HepG2 (cell line): ENCODE measurements around the gene RAPGEF6. TPM values are rescaled to one million over a fixed set of nuclear protein-coding genes. Genes with fewer than 3 reads are reported as not detected.
"Not testable (repeated sequence)": the region's sequence is repeated elsewhere in the genome, so short reads cannot be mapped to it uniquely, and the experiment has no call there.

Experiments used
- ATAC-seq: fragments of 200-7000 bp; cut with Tn5 transposase; 3 replicates; pipeline ENCODE4 v1.9.1; 2020; ENCODE audit warnings: mild to moderate bottlenecking, moderate library complexity
- BruUV-seq: library from RNA; stranded (reverse); fragments of 400-500 nt; replicated peaks from 2 replicates; lab custom pipeline; 2021; lab: Mats Ljungman, UMichigan
- CTCF ChIA-PET: fragments of 300-600 bp; formaldehyde crosslinking; extraction: SDS; loops from one replicate; lab custom pipeline; 2021; ENCODE audit warnings: low total read pairs, inconsistent platforms, low intra/inter-chr PET ratio; lab: Yijun Ruan, JAX
- POLR2A ChIA-PET: fragments of 350-600 bp; sonication (Branson Sonifier 250); formaldehyde crosslinking; loops from one replicate; lab custom pipeline; 2020; ENCODE audit warnings: antibody characterized with exemption, inconsistent platforms; lab: Yijun Ruan, JAX
- DNase-seq: peaks from one replicate; pipeline ENCODE4 v3.0.0-alpha.2; 2015; ENCODE audit warnings: low spot score
- FAIRE-seq: peaks from 3 replicates; lab custom pipeline; 2011; peaks lifted over from hg19 to GRCh38; lab: Jason Lieb, UNC
- H2AFZ ChIP-seq: one replicate; pipeline ENCODE4 v1.6.1; 2011; ENCODE audit warnings: low read length, inconsistent platforms
- H3K27ac ChIP-seq: fragments of 300-600 bp; 3 replicates; pipeline ENCODE4 v1.8.0; 2011; ENCODE audit warnings: mixed run types, mild to moderate bottlenecking, mixed read lengths, low read length, inconsistent platforms; ENCODE audit not compliant: insufficient read depth; ENCODE audit errors: extremely low read length
- H3K27me3 ChIP-seq, 2 experiments: fragments of 200-600 bp in 1 of 2; 2 replicates in 1 of 2; 3 replicates in 1 of 2; pipeline versions ENCODE4 v1.6.0 to v1.8.0; 2011; ENCODE audit warnings: low read length in 2 of 2, mild to moderate bottlenecking in 2 of 2, moderate library complexity in 2 of 2, inconsistent platforms in 1 of 2; ENCODE audit not compliant: insufficient read depth in 2 of 2, control insufficient read depth in 1 of 2
- H3K36me3 ChIP-seq, 2 experiments: fragments of 200-600 bp in 1 of 2; replicated peaks in 1 of 2; 2 replicates in 1 of 2; 3 replicates in 1 of 2; pipeline versions ENCODE4 v1.5.1 to v1.8.0; 2011; ENCODE audit warnings: low read length in 2 of 2, inconsistent platforms in 1 of 2; ENCODE audit not compliant: insufficient read depth in 2 of 2, control insufficient read depth in 1 of 2
- H3K4me1 ChIP-seq: 2 replicates; pipeline ENCODE4 v1.5.1; 2012; ENCODE audit warnings: low read length, inconsistent platforms; ENCODE audit not compliant: insufficient read depth
- H3K4me2 ChIP-seq: 2 replicates; pipeline ENCODE4 v1.6.0; 2011; ENCODE audit warnings: low read depth, low read length, inconsistent platforms
- H3K4me3 ChIP-seq, 3 experiments: fragments of 200-600 bp in 1 of 3; sonication (generic), shearing (Covaris generic) in 1 of 3; replicated peaks in 1 of 3; 2 replicates each; pipeline ENCODE4 v1.5.1; 2011 to 2016; ENCODE audit warnings: low read length in 3 of 3, inconsistent platforms in 2 of 3, low read depth in 2 of 3, mild to moderate bottlenecking in 2 of 3, control low read depth in 1 of 3, mixed read lengths in 1 of 3; ENCODE audit not compliant: insufficient read depth in 1 of 3
- H3K79me2 ChIP-seq: one replicate; pipeline ENCODE4 v1.6.1; 2011; ENCODE audit warnings: low read length, inconsistent platforms; ENCODE audit not compliant: insufficient read depth
- H3K9ac ChIP-seq: 2 replicates; pipeline ENCODE4 v1.6.0; 2011; ENCODE audit warnings: mild to moderate bottlenecking, low read depth, low read length, inconsistent platforms; ENCODE audit not compliant: insufficient read depth
- H3K9me3 ChIP-seq: 2 replicates; pipeline ENCODE4 v1.5.1; 2012; ENCODE audit warnings: mild to moderate bottlenecking, low read length
- H4K20me1 ChIP-seq: 2 replicates; pipeline ENCODE4 v1.6.0; 2011; ENCODE audit warnings: inconsistent platforms, mild to moderate bottlenecking, low read length, moderate library complexity; ENCODE audit not compliant: insufficient read depth
- CHCHD3 ChIP-seq: sonication (generic); formaldehyde crosslinking; IDR thresholded peaks from 2 replicates; pipeline ENCODE4 v1.8.0; 2022; ENCODE audit warnings: mild to moderate bottlenecking, missing genetic modification reagents, moderate library complexity
- GTF3A ChIP-seq: sonication (generic); formaldehyde crosslinking; conservative IDR thresholded peaks from 2 replicates; pipeline ENCODE4 v1.4.0; 2020; ENCODE audit warnings: mild to moderate bottlenecking, missing genetic modification reagents
- HMGA1 ChIP-seq: sonication (generic); formaldehyde crosslinking; conservative IDR thresholded peaks from 2 replicates; pipeline ENCODE4 v1.4.0; 2020; ENCODE audit warnings: missing genetic modification reagents
- MBD4 ChIP-seq: IDR thresholded peaks from 2 replicates; pipeline ENCODE4 v1.6.1; 2012; ENCODE audit warnings: low read length, inconsistent platforms, borderline replicate concordance
- MZF1 ChIP-seq: sonication (generic); formaldehyde crosslinking; IDR thresholded peaks from 2 replicates; pipeline ENCODE4 v1.8.1; 2023; ENCODE audit warnings: mild to moderate bottlenecking, missing genetic modification reagents, borderline replicate concordance
- PCBP2 ChIP-seq: fragments of 200-400 bp; formaldehyde crosslinking; optimal IDR thresholded peaks from 2 replicates; pipeline ENCODE3; 2018; ENCODE audit warnings: low read length, low read depth; ENCODE audit not compliant: poor library complexity, severe bottlenecking
- SOX13 ChIP-seq, 3 experiments: fragments of 450-650 bp in 1 of 3; sonication (generic) in 1 of 3; formaldehyde crosslinking in 1 of 3; IDR thresholded peaks in 2 of 3; conservative IDR thresholded peaks in 1 of 3; 2 replicates each; pipeline versions ENCODE4 v1.5.0 to v1.6.1; 2016 to 2020; ENCODE audit warnings: antibody characterized with exemption in 1 of 3, mild to moderate bottlenecking in 1 of 3, missing compliant biosample characterization in 1 of 3, missing genetic modification reagents in 1 of 3, moderate library complexity in 1 of 3
- SP5 ChIP-seq: IDR thresholded peaks from 2 replicates; pipeline ENCODE4 v1.6.1; 2016; ENCODE audit warnings: low read depth, borderline replicate concordance
- ZMAT3 ChIP-seq: sonication (generic); formaldehyde crosslinking; conservative IDR thresholded peaks from 2 replicates; pipeline ENCODE4 v1.7.0; 2021; ENCODE audit warnings: missing genetic modification reagents
- ZNF121 ChIP-seq: sonication (generic); formaldehyde crosslinking; IDR thresholded peaks from 2 replicates; pipeline ENCODE4 v1.5.0; 2020; ENCODE audit warnings: mild to moderate bottlenecking, missing genetic modification reagents
- ZNF747 ChIP-seq: sonication (generic); formaldehyde crosslinking; IDR thresholded peaks from 2 replicates; pipeline ENCODE4 v1.8.1; 2023; ENCODE audit warnings: missing genetic modification reagents, mild to moderate bottlenecking, borderline replicate concordance
- ZNF83 ChIP-seq: sonication (generic); formaldehyde crosslinking; IDR thresholded peaks from 2 replicates; pipeline ENCODE4 v1.4.0; 2020; ENCODE audit warnings: missing genetic modification reagents, mild to moderate bottlenecking, borderline replicate concordance
- WGBS: methylation state at CpG from one replicate; pipeline ENCODE4 v1.1.6; 2017; ENCODE audit warnings: low lambda C conversion rate; 5-methylcytosine and 5-hydroxymethylcytosine counted together
- in situ Hi-C: cut with HindIII; loops from 2 replicates; pipeline ENCODE4 v1.10.0; 2017; ENCODE audit warnings: low pct_unique_long_range_greater_than_20kb; ENCODE audit not compliant: extremely low pct_ligation_motif_present
- intact Hi-C: fragments of 100-400 bp; cut with micrococcal nuclease; formaldehyde crosslinking; loops from one replicate; pipeline ENCODE4 v1.10.0; 2022; ENCODE audit not compliant: unreplicated experiment
- polyA plus RNA-seq, 8 experiments: library from polyadenylated mRNA; depleted of rRNA in 3 of 8; stranded (reverse) in 7 of 8; unstranded in 1 of 8; fragments of >200 nt; fragmentation: Illumina TruSeq in 4 of 8; extraction: Trizol in 4 of 8; gene quantifications; 2 replicates each; pipeline versions ENCODE4 v1.2.1 to v1.2.3, GENCODE V29; 2011 to 2016; ENCODE audit warnings: low read depth in 4 of 8, missing spikeins in 1 of 8, mixed read lengths in 1 of 8; ENCODE audit not compliant: insufficient read depth in 1 of 8
- total RNA-seq, 5 experiments: library from RNA; depleted of rRNA; stranded (reverse); fragments of >200 nt; fragmentation: Illumina TruSeq; extraction: Trizol; gene quantifications; 2 replicates each; pipeline ENCODE4 v1.2.3, GENCODE V29; 2016; ENCODE audit warnings: low read depth in 1 of 5
- TF ChIP-seq, protein P1 (sequence below): sonication (generic); formaldehyde crosslinking; IDR thresholded peaks from 2 replicates; pipeline ENCODE4 v1.4.0; 2020; ENCODE audit warnings: missing genetic modification reagents, borderline replicate concordance

The RAPGEF6 gene
- total and polyA plus RNA-seq, 2 of the 13 experiments (the other 11 are each of a cell fraction or from before 2014, with no cell fraction given), result 7.7 to 24.6 TPM

DNA sequence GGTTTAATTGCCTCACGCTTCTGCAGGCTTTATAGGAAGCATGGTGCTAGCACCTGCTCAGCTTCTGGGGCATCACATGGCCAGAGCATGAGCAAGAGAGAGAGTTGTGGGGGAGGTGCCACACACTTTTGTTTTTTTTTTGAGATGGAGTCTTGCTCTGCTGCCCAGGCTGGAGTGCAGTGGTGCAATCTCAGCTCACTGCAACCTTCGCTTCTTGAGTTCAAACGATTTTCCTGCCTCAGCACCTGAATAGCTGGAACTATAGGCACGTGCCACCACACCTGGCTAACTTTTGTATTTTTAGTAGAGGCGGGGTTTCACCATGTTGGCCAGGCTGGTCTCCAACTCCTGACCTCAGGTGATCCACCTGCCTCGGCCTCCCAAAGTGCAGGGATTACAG is 236.0 kb downstream of the RAPGEF6 start:
- BruUV-seq, CTCF ChIA-PET, H3K4me3 ChIP-seq, H3K79me2 ChIP-seq, H3K27me3 ChIP-seq, H2AFZ ChIP-seq, POLR2A ChIA-PET, ATAC-seq, H3K4me1 ChIP-seq, H4K20me1 ChIP-seq, H3K27ac ChIP-seq, intact Hi-C loops, DNase-seq, H3K9ac ChIP-seq, FAIRE-seq, H3K4me2 ChIP-seq: not testable (repeated sequence)
- in situ Hi-C loops, result loop anchor here (25.0 kb wide), 1 partner anchor 512 kb away; no protein-coding TSS in a partner anchor
- Histone ChIP-seq H3K9me3 (peaks cover 13% of the 10 kb centered on the region; the same call in 1 of the 2 replicates), H3K36me3 (peaks cover 5 to 17% of the 10 kb centered on the region in 2 experiments; a peak in 4 of 5 replicates)
- peak; percentile 69 for TF ChIP-seq ZNF121 (CRISPR knock-in tag)
- WGBS, result 100% methylated on average over 5 of the region's 6 CpGs

DNA sequence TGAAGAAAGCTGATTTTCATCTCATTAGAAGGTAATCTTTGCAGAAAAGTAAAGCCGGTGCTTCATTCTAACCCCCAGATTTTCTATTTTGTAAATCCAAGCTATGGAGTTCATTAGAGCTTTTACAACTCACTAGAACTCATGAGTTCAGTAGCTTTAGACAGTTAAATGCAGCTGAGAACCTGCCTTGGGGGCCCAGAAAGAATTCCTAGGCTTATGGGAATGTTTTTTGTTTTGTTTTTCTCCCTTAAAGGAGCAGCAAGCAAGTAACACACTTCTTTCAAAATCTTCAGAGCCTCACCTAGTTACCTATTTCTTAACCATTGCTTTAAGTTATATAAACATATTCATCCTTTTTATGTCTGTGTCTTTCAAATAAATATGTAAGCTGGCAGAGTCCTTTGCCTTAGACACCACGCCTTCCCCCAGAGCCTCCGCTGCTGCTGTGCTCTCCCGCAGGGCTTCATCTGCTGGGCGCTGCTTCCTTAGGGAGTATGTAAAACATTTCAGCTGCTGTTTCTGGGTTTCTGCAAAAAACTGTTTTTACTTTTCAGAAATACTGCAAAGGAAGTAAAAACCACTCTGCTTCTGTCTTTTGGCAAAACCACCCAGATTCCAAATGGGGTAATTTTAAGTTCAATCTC is 238.3 kb downstream of the RAPGEF6 start:
- no peak overlapping the region for H3K4me2 ChIP-seq
- H3K4me3 ChIP-seq, result no peak overlapping the region
- H3K9me3 ChIP-seq, result no peaks in the 10 kb centered on the region
- H2AFZ ChIP-seq, result no peak overlapping the region
- H4K20me1 ChIP-seq, result no peaks in the 10 kb centered on the region
- H3K9ac ChIP-seq, result no peak overlapping the region
- DNase-seq (no peak), ATAC-seq (no peak), FAIRE-seq (no peak)
- intact Hi-C loops (no loop called here), in situ Hi-C loops (loop anchor here (25.0 kb wide), 1 partner anchor 509 kb away; no protein-coding TSS in a partner anchor)
- no peaks in the 10 kb centered on the region for H3K27me3 ChIP-seq
- 98% methylated on average over 5 of the region's 5 CpGs for WGBS
- H3K79me2 ChIP-seq, result no peaks in the 10 kb centered on the region
- BruUV-seq, result no TSS peak
- H3K27ac ChIP-seq, result no peak overlapping the region
- CTCF ChIA-PET, result no interaction called here
- POLR2A ChIA-PET, result no interaction called here
- peaks cover 8% of the 10 kb centered on the region; the same call in 1 of the 2 replicates for H3K4me1 ChIP-seq
- H3K36me3 ChIP-seq, result peaks cover 9 to 39% of the 10 kb centered on the region in 2 experiments; a peak in 4 of 5 replicates
- no peak for TF ChIP-seq HMGA1 (CRISPR knock-in tag)
- no peak for TF ChIP-seq PCBP2
- TF ChIP-seq GTF3A, result no peak
- no peak for TF ChIP-seq ZNF83 (CRISPR knock-in tag)
- TF ChIP-seq MBD4, result no peak
- TF ChIP-seq ZMAT3, result no peak
- TF ChIP-seq ZNF747 (CRISPR knock-in tag), result no peak
- TF ChIP-seq, protein P1, sequence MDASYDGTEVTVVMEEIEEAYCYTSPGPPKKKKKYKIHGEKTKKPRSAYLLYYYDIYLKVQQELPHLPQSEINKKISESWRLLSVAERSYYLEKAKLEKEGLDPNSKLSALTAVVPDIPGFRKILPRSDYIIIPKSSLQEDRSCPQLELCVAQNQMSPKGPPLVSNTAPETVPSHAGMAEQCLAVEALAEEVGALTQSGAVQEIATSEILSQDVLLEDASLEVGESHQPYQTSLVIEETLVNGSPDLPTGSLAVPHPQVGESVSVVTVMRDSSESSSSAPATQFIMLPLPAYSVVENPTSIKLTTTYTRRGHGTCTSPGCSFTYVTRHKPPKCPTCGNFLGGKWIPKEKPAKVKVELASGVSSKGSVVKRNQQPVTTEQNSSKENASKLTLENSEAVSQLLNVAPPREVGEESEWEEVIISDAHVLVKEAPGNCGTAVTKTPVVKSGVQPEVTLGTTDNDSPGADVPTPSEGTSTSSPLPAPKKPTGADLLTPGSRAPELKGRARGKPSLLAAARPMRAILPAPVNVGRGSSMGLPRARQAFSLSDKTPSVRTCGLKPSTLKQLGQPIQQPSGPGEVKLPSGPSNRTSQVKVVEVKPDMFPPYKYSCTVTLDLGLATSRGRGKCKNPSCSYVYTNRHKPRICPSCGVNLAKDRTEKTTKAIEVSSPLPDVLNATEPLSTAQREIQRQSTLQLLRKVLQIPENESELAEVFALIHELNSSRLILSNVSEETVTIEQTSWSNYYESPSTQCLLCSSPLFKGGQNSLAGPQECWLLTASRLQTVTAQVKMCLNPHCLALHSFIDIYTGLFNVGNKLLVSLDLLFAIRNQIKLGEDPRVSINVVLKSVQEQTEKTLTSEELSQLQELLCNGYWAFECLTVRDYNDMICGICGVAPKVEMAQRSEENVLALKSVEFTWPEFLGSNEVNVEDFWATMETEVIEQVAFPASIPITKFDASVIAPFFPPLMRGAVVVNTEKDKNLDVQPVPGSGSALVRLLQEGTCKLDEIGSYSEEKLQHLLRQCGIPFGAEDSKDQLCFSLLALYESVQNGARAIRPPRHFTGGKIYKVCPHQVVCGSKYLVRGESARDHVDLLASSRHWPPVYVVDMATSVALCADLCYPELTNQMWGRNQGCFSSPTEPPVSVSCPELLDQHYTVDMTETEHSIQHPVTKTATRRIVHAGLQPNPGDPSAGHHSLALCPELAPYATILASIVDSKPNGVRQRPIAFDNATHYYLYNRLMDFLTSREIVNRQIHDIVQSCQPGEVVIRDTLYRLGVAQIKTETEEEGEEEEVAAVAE (CRISPR knock-in tag), result no peak
- no peak for TF ChIP-seq CHCHD3 (CRISPR knock-in tag)
- no peak for TF ChIP-seq SOX13 (IDR thresholded peaks at IDR 0.05)
- no peak for TF ChIP-seq SOX13 (CRISPR knock-in tag; conservative IDR thresholded peaks at IDR 0.05 in 1 of 2, IDR thresholded peaks at IDR 0.05 in 1 of 2)
- TF ChIP-seq MZF1, result no peak
- no peak for TF ChIP-seq SP5 (CRISPR knock-in tag)
